ENCODE measurements around the gene FBXL19.
A peak's percentile ranks its signal among the peaks of the same experiment; 100 is the strongest.
"Not testable (repeated sequence)": the region's sequence is repeated elsewhere in the genome, so short reads cannot be mapped to it uniquely, and the experiment has no call there.

FBXL19 gene

DNA sequence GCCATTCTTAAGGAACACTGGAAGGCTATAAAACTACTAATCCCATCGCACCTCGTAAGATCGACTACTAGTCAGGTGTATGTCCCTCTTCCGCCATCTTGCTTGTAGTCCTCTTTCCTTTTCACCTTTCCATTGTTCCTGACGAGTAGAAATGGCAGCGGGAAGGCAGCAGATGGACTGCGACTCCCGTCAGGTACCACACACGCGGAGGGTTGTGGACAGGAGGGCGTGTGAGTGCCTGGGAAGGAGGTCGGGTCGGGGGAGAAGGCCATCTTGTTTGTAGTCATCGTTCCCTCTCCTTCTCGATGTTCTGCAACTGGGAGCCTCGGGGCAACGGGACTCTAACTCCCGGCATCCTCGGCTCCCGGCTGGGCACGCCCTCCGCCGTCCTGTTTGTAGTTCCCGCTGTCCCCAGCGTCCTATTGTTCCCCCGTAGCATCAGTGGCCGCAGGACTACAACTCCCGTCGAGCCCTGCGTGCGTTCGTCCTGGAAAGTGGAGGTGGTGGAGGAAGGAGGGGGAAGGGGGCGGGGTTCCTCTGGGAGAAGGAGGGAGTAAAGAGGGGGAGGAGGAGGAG is 324 bp upstream of the FBXL19 start:
- peak; percentile 99 for DNase-seq

- no peak for DNase-seq
Measured at GRCh38 chr16:30924076-30924912, 922 bp downstream of the FBXL19 start.

DNA sequence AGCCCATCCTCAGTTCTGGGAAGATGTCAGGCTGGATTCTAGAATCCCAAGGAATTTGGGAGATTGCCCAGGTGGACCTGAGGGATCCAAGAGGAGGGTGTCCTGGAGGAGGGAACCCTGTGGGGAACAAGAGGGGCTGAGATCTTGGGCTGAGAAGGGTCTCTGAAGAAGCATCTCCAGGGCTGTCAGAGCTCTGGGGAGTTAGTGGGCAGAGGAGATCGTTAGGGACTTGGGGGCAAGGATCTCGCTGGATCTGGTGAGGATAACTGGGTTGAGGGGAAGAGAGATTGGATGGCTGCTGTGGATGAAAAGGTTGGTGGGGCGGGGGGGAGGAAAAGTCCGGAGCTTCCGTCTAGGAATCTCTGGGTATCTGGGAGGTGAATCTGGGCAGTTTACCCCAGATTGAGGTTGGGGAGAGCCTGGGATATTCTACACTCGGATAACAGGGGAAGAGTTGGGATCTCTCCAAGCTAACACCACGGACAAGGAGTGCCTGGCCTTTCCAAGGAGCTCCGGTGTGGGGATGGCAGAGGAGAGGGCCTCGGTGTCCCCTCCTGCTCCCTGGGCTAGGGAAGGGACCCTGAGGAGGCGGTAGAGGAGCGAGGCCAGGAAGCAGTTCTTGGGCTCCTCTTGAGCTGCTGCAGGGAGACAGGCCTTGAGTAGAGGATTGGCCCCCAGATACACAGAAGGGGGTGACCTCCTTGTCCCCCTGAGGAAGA is 1.7 kb downstream of the FBXL19 start:
- no peak for DNase-seq

GRCh38 chr16:30925632-30925987 is 2.2 kb downstream of the FBXL19 start:
- no peak for DNase-seq

- DNase-seq = no peak
Measured at GRCh38 chr16:30925995-30926811, 2.8 kb downstream of the FBXL19 start.

DNA sequence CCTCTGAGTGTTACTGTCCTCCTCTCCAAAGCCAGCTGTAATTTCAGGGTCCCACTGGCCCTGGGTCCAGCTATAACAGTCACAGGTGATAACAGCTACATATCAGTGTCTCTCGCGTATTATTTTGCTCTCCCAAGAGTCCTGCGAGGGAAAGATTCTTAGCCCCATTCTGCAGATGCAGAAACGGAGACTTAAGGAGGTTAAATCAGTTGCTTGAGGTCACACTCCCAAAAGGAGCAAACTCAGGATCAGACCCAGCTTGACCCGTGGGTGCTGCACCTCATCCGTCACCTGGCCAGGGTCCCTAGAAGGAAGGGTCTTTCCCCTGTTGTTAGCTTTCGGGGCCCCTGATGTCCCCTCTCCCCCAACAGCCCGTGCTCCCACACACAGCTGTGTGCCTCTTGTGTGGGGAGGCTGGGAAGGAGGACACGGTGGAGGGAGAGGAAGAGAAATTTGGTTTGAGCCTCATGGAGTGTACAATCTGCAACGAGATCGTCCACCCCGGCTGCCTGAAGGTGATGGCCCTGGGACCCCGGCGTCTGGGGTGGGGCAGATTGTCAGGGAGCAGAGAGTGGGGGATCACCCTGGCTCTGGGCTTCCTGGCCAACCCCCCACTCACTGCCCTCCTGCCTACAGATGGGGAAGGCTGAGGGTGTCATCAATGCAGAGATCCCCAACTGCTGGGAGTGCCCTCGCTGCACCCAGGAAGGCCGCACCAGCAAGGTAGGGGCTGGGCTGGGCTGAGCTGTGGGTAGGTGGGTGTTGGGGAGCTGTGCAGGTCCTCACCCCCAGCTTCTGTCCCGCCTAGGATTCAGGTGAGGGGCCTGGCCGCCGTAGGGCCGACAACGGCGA is 3.8 kb downstream of the FBXL19 start:
- DNase-seq = no peak

GRCh38 chr16:30927789-30928378 is 4.5 kb downstream of the FBXL19 start:
- peak; percentile 72 for DNase-seq

- DNase-seq = no peak
Measured at GRCh38 chr16:30928390-30928789, 5.0 kb downstream of the FBXL19 start.

DNA sequence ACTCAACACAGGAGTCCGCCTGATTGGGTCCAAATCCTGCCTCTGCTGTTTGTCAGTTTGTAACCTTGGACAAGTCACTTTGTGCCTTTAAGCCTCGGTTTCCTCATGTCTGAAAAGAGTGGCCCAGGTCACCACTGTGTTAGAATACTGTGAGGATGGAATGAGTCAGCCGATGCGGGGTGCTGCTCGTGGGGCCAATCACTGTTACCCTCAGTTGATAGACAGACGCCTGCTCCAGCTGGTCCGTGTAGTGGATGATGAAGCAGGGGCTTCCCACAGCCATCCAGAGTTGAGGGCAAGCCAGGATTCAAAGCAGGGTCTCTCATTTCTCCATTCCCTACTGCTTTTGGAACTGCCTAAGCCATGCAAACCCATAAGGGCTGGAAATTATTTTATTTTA is 5.8 kb downstream of the FBXL19 start:
- DNase-seq = peak; percentile 30

DNA sequence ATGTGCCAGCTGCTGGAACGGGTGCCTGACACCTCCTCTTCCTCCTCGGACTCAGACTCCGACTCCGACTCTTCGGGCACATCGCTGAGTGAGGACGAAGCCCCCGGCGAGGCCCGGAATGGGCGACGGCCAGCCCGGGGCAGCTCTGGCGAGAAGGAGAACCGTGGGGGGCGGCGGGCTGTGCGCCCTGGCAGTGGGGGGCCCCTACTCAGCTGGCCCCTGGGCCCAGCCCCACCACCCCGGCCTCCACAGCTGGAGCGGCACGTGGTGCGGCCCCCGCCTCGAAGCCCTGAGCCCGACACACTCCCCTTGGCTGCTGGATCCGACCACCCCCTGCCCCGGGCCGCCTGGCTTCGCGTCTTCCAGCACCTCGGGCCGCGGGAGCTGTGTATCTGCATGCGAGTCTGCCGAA is 6.8 kb downstream of the FBXL19 start:
- no peak for DNase-seq

- no peak for DNase-seq
Measured at GRCh38 chr16:30931068-30931650, 7.8 kb downstream of the FBXL19 start.

GRCh38 chr16:30934827-30935557 is 11.6 kb downstream of the FBXL19 start:
- peak; percentile 47 for DNase-seq

GRCh38 chr16:30937692-30938091 is 14.3 kb downstream of the FBXL19 start:
- no peak for DNase-seq

- DNase-seq = not testable (repeated sequence)
Measured at GRCh38 chr16:30939571-30939970, 16.2 kb downstream of the FBXL19 start.

- peak; percentile 81 for DNase-seq
Measured at GRCh38 chr16:30941600-30942425, 18.4 kb downstream of the FBXL19 start.

- DNase-seq = no peak
Measured at GRCh38 chr16:30942426-30942806, 19.0 kb downstream of the FBXL19 start.

DNA sequence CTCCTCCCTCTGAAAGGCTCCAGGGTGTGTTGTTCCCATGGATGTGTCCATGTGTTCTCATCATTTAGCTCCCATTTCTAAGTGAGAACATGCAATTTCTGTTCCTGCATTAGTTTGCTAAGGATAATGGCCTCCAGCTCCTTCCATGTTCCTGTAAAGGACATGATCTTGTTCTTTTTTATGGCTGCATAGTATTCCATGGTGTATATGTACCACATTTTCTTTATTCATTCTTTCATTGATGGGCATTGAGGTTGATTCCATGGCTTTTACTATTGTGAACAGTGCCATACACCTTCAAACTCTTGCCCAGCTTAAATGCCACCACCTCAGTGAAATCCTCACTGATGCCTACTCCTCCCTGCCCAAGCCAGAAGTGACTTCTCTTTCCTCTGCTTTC is 21.0 kb downstream of the FBXL19 start:
- DNase-seq = no peak

- no peak for DNase-seq
Measured at GRCh38 chr16:30946671-30947540, 23.5 kb downstream of the FBXL19 start.

DNA sequence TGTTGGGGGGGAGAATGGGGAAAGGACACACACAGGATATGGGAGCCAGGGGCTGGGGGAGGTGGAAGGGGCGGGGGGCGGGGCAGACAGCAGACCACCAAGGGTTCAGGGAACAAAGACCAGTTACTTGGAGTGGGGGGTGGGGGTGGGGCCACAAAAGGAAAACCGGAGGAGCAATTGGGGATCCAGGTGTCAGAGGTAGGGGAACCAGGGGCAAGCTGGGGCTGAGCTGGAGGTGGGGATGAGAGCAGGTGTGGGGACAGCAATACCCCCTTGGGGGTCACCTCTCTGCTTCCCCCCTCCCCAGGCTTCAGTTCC is 24.1 kb downstream of the FBXL19 start:
- no peak for DNase-seq
